Measurements from ENCODE around the gene NOS3. TPM values are rescaled to one million over a fixed set of nuclear protein-coding genes. Genes with fewer than 3 reads are reported as not detected.

NOS3 gene
- total and polyA plus RNA-seq, 12 donors, result 10.0 to 53.3 (median 13.3) TPM

DNA sequence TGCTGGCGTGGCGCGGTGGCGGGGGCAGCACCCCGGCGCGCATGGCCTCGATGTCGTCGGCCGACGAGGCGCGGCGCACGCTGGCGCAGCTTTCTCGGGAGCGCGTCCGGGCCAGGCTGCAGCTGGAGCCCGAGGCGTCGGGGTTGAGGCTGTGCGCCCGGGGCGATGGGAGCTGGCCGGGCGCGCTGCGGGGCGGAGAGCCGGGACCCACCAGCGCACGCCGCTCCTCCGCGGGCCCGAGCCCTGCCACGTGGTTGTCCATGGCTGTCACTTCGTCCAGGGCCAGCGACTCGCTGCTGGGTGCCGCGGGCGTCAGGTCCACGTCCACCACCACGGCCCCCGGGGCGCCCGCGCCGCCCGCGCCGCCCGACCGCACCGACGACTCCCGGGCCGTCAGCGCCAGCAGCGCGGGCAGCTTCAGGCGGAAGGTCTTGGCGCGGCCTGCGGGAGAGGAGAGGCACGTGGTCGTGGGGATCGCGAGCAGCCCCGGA lies 32.7 kb upstream of the NOS3 start:
- peaks cover 0 to 63% (median 43%) of the 10 kb centered on the region in 7 donors for H3K27me3 ChIP-seq
- H3K27ac ChIP-seq, result peak overlapping the region in 4 of 10 donors; percentile 69 to 90 (median 76)
- TF ChIP-seq, protein P1, sequence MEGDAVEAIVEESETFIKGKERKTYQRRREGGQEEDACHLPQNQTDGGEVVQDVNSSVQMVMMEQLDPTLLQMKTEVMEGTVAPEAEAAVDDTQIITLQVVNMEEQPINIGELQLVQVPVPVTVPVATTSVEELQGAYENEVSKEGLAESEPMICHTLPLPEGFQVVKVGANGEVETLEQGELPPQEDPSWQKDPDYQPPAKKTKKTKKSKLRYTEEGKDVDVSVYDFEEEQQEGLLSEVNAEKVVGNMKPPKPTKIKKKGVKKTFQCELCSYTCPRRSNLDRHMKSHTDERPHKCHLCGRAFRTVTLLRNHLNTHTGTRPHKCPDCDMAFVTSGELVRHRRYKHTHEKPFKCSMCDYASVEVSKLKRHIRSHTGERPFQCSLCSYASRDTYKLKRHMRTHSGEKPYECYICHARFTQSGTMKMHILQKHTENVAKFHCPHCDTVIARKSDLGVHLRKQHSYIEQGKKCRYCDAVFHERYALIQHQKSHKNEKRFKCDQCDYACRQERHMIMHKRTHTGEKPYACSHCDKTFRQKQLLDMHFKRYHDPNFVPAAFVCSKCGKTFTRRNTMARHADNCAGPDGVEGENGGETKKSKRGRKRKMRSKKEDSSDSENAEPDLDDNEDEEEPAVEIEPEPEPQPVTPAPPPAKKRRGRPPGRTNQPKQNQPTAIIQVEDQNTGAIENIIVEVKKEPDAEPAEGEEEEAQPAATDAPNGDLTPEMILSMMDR (IDR thresholded peaks at IDR 0.05), result no peak
- H3K4me1 ChIP-seq, result peaks cover 12 to 94% (median 56%) of the 10 kb centered on the region in 9 donors
- H3K4me3 ChIP-seq, result no peak overlapping the region
- 41 to 42% methylated on average over 61 to 74 of the region's 74 CpGs for WGBS, 2 donors
- intact Hi-C loops (cut with DNase I), result loop anchor here in 3 of 10 donors (5.0 to 10.0 kb wide), 2 partner anchors 53 to 56 kb away; no protein-coding TSS in a partner anchor
- peaks cover 0 to 5% (median 0%) of the 10 kb centered on the region in 9 donors for H3K36me3 ChIP-seq
- H3K9me3 ChIP-seq, result no peaks in the 10 kb centered on the region
- ATAC-seq, result no peak
- no peak for DNase-seq

DNA sequence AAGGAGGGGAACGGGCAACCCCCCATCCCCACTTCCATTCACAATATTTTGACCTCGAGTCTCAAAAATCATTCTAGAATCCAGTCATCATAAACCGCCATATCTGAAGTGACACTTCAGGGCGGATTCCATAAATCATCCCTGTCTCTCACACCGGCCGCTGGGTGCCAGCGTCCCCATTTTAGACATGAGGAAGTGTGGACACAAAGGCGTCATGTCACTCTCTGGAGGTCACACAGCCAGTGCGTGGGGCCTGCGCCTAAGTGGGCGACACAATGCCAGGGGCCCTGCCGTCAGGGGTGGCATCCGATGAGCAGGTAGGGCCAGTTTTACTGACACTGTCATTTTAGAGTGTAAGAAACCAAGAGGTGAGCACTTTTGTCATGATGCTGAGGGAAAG lies 32.2 kb upstream of the NOS3 start:
- intact Hi-C loops (cut with DNase I), result loop anchor here in 3 of 10 donors (5.0 to 10.0 kb wide), 2 partner anchors 54 to 56 kb away; no protein-coding TSS in a partner anchor
- peaks cover 0 to 5% (median 0%) of the 10 kb centered on the region in 9 donors for H3K36me3 ChIP-seq
- no peak for ATAC-seq
- TF ChIP-seq, protein P1 (IDR thresholded peaks at IDR 0.05), result no peak
- H3K4me1 ChIP-seq, result peaks cover 16 to 94% (median 60%) of the 10 kb centered on the region in 9 donors
- 54 to 57% methylated on average over 13 of the region's 13 CpGs for WGBS, 2 donors
- H3K27ac ChIP-seq, result peak overlapping the region in 4 of 10 donors; percentile 9 to 70 (median 40)
- peak in 1 of 2 donors; percentile 19 for DNase-seq
- H3K4me3 ChIP-seq, result no peak overlapping the region
- no peaks in the 10 kb centered on the region for H3K9me3 ChIP-seq
- peaks cover 0 to 63% (median 43%) of the 10 kb centered on the region in 7 donors for H3K27me3 ChIP-seq

DNA sequence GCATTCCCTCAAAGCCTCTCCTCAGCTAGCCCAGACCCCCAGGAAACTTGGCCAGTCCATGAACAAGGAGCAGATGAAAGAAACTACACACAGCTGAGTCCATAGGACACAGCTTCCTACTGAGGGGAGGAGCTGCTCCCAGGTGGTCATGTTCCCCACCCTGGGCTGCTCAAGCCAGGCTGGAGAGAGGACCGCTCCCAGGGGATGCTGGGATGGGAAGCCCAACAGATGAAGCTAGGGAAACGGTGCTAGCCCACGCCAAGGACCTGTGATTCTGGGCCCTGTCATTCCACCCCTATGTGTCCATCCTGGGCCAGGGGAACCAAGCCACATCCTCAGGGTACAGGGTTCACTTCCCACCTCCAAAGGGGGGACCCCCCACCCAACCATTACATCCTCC lies 31.7 kb upstream of the NOS3 start:
- TF ChIP-seq, protein P1 (IDR thresholded peaks at IDR 0.05), result no peak
- Histone ChIP-seq H3K27ac (peak overlapping the region in 4 of 10 donors; percentile 26 to 70 (median 40)), H3K4me3 (no peak overlapping the region), H3K4me1 (peaks cover 18 to 94% (median 60%) of the 10 kb centered on the region in 9 donors), H3K36me3 (peaks cover 0 to 5% (median 0%) of the 10 kb centered on the region in 9 donors), H3K27me3 (peaks cover 0 to 63% (median 43%) of the 10 kb centered on the region in 7 donors), H3K9me3 (no peaks in the 10 kb centered on the region)
- intact Hi-C loops (cut with DNase I), result loop anchor here in 3 of 10 donors (5.0 to 10.0 kb wide), 2 partner anchors 54 to 57 kb away; no protein-coding TSS in a partner anchor
- 80 to 82% methylated on average over 3 of the region's 3 CpGs for WGBS, 2 donors
- DNase-seq (no peak), ATAC-seq (no peak)

DNA sequence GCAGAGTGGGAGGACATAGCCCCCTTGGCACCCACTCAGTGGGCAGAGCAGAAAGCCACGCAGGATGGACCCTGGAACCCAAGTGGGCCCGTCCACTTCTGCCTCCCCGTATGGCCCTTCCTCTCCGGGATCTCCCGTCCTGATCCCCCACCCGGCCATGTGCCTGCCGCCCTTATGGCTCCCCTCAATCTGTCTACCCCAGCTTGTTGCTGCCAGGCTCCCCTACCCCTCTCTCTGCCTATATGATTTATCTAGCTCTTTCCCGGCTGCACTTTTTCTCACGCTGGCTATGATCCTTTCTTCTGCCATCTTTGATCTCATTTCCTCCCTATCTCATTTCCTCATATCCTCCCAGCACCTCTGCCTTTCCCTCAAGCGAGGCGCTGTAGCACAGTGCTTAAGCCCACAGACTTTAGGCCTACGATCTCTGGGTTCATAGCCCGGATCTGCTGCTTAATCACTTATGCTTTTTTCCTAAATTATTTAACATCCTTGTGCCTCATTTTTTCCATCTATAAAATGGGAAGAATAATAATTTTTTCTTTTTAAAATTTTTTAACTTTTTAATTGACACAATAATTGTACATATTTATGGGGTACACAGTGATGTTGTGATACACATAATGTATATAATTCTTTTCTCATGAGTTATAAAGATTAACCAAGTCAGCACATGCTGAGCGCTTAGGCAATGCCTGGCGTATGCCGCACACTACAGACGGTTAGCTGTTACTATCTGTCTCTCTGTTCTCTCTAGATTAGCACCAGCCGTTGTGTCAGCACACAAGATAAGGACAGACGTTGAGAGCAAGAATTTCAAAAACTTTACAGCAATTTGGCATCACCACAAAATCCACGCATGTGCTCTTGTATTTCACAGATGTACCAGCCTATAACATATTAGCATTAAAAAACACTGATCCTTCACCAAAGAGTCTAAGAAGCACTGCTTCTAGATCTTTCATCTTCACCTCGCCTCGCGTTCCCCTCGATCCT lies 30.8 kb upstream of the NOS3 start:
- no peak for DNase-seq
- H3K4me1 ChIP-seq, result peaks cover 18 to 94% (median 60%) of the 10 kb centered on the region in 9 donors
- peaks cover 0 to 5% (median 0%) of the 10 kb centered on the region in 9 donors for H3K36me3 ChIP-seq
- peak overlapping the region in 8 of 10 donors; percentile 26 to 93 (median 78) for H3K27ac ChIP-seq
- intact Hi-C loops (cut with DNase I), result loop anchor here in 7 of 10 donors (5.0 to 10.0 kb wide), 6 partner anchors 55 to 155 kb away; no protein-coding TSS in a partner anchor
- no peak for ATAC-seq
- TF ChIP-seq, protein P1 (IDR thresholded peaks at IDR 0.05), result no peak
- peaks cover 0 to 61% (median 42%) of the 10 kb centered on the region in 7 donors for H3K27me3 ChIP-seq
- 47 to 48% methylated on average over 24 of the region's 24 CpGs for WGBS, 2 donors
- no peaks in the 10 kb centered on the region for H3K9me3 ChIP-seq
- H3K4me3 ChIP-seq, result no peak overlapping the region

Data from heart right ventricle (tissue), 16 donors.